GM21447 (cell line): Measurements from ENCODE around the gene GHSR.

Source experiments
- ATAC-seq: cut with Tn5 transposase; IDR thresholded peaks from one replicate; pipeline ENCODE4 v1.9.1; 2021; ENCODE audit not compliant: unreplicated experiment

GHSR gene

GRCh38 chr3:172441581-172441980 lies 6.7 kb downstream of the GHSR start:
- no peak for ATAC-seq

- ATAC-seq = no peak
Measured at GRCh38 chr3:172438186-172438585, 10.1 kb downstream of the GHSR start.

GRCh38 chr3:172437713-172438112 lies 10.5 kb downstream of the GHSR start:
- no peak for ATAC-seq

- ATAC-seq = no peak
Measured at GRCh38 chr3:172415323-172415722, 32.9 kb downstream of the GHSR start.

- ATAC-seq = no peak
Measured at GRCh38 chr3:172411478-172411947, 36.7 kb downstream of the GHSR start.

- no peak for ATAC-seq
Measured at GRCh38 chr3:172410702-172411477, 37.4 kb downstream of the GHSR start.

- ATAC-seq = no peak
Measured at GRCh38 chr3:172407872-172408271, 40.4 kb downstream of the GHSR start.

- no peak for ATAC-seq
Measured at GRCh38 chr3:172405914-172406313, 42.3 kb downstream of the GHSR start.

GRCh38 chr3:172404237-172404962 lies 43.9 kb downstream of the GHSR start:
- ATAC-seq = no peak

- ATAC-seq = no peak
Measured at GRCh38 chr3:172402892-172403643, 45.2 kb downstream of the GHSR start.

GRCh38 chr3:172402090-172402489 lies 46.2 kb downstream of the GHSR start:
- ATAC-seq = no peak

- no peak for ATAC-seq
Measured at GRCh38 chr3:172398484-172398883, 49.8 kb downstream of the GHSR start.

GRCh38 chr3:172397716-172398405 lies 50.4 kb downstream of the GHSR start:
- ATAC-seq = no peak

GRCh38 chr3:172396400-172396799 lies 51.9 kb downstream of the GHSR start:
- no peak for ATAC-seq

GRCh38 chr3:172394692-172395091 lies 53.6 kb downstream of the GHSR start:
- ATAC-seq = no peak
